Vagina (tissue), 2 donors: ENCODE results near the gene PRSS27.

Experiments used
- POLR2A ChIP-seq, 2 donors: fragments of 450-650 bp; IDR thresholded peaks; one replicate each; pipeline ENCODE4 v1.6.1; 2017; ENCODE audit warnings: antibody characterized with exemption in 2 of 2, mild to moderate bottlenecking in 2 of 2, moderate library complexity in 2 of 2
- TF ChIP-seq, protein P1 (sequence below), 3 experiments: fragments of 450-650 bp in 2 of 3; fragments of 200-600 bp in 1 of 3; sonication (generic) in 1 of 3; IDR thresholded peaks; one replicate each; pipeline ENCODE4 v1.5.1; 2017 to 2019; ENCODE audit warnings: antibody characterized with exemption in 3 of 3, mild to moderate bottlenecking in 2 of 3, moderate library complexity in 2 of 3

DNA sequence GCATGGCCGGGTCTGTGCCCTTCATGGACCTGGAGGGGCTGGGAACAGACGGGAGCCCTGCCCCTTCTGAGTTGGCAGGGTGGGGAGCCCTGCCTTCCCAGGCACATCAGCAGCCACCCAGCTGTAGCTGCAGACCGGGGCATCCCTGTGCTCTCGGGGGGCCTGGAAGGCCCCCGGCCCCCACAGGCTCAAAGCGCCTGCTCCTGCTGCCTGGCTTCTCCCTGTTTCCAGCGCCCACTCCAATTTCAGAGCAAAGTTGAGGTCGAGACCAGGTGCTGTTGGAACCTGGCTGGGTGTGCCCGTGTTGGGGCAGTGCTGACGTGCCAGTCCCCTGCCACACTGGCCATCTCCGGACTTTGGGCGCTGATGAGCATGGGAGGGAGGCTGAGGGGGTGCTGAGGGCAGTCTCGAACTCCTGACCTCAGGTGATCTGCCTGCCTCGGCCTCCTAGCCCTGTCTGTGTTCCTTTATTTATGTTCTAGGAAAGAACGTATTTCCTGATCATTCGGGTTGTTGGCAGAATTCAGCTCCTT lies 4.9 kb upstream of the PRSS27 start:
- TF ChIP-seq, protein P1, sequence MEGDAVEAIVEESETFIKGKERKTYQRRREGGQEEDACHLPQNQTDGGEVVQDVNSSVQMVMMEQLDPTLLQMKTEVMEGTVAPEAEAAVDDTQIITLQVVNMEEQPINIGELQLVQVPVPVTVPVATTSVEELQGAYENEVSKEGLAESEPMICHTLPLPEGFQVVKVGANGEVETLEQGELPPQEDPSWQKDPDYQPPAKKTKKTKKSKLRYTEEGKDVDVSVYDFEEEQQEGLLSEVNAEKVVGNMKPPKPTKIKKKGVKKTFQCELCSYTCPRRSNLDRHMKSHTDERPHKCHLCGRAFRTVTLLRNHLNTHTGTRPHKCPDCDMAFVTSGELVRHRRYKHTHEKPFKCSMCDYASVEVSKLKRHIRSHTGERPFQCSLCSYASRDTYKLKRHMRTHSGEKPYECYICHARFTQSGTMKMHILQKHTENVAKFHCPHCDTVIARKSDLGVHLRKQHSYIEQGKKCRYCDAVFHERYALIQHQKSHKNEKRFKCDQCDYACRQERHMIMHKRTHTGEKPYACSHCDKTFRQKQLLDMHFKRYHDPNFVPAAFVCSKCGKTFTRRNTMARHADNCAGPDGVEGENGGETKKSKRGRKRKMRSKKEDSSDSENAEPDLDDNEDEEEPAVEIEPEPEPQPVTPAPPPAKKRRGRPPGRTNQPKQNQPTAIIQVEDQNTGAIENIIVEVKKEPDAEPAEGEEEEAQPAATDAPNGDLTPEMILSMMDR (IDR thresholded peaks at IDR 0.05) = no peak
- TF ChIP-seq POLR2A (IDR thresholded peaks at IDR 0.05) = no peak
